Stimulated activated CD4-positive, alpha-beta T cell treated with anti-CD3 and anti-CD28 coated beads, Interleukin-2, amount 100 ng/mL, for 4 hours (primary cell): ENCODE data around the gene HSD17B2.
"Not testable (repeated sequence)": the region's sequence is repeated elsewhere in the genome, so short reads cannot be mapped to it uniquely, and the experiment has no call there.

Experiments used
- DNase-seq: peaks from one replicate; pipeline ENCODE4 v3.0.0-alpha.2; 2020; ENCODE audit warnings: low read depth

Gene HSD17B2

GRCh38 chr16:82082097-82082496, 47.0 kb downstream of the HSD17B2 start:
- no peak for DNase-seq

DNA sequence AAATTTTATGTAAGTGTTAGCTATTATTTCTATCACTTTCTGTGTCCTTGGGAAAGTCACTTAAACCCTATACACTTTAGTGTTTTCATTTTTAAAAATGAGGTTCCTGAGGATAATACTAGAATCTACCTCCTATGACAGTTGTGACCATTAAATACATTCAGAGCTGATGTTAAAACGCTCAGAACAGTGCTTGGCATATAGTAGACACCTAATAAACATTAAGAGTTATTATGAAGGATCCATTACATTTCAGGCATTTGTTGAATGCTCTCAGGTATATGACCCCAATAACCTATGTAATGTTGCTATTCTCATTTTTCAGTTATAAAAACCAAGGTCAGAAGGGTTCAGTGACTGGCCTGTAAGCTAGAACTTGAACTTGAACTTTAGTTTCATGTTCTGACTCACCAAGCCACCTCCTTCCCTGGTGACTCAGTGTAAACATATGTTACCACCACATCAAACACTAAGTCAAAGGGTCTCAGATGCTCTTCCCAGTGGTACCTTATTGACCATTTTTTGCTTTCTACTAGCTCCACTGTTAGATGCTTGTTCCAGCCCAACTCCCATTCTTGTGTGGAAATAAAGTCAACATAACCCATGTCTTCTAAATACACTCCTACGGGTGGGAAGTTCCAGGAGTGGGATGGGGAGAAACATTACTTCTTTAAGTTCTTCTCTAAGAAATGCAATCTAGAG, 47.6 kb downstream of the HSD17B2 start:
- no peak for DNase-seq

DNA sequence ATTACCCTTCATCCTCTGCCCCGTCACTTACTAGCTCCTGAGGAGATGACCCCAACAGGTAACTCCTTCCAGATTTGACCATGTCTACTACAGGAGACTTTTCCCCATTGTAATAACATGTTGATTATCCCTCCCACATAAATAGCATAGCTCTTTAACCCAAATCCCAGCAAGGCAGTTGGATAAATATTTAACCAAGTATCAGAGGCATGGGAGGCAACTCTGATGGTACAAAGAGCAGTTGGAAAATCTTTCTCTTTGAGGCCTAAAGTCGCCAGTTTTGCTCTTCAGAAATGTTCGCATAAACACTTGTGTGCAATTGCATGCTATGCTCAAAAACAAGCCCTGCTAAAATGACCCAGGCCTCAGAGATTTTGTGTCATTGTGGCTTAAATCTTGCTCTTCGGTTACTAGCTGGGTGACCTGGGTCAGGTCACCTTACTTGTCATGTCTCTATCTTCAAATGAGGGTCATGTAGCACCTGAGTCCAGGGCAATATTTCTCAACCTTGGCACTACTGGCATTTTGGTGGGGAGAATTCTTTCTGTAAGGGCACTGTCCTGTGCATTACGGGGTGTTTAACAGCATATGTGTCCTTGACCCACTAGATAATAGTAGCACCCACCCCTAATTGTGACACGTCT, 48.8 kb downstream of the HSD17B2 start:
- DNase-seq: no peak

GRCh38 chr16:82085011-82085779, 50.1 kb downstream of the HSD17B2 start:
- DNase-seq: no peak

DNA sequence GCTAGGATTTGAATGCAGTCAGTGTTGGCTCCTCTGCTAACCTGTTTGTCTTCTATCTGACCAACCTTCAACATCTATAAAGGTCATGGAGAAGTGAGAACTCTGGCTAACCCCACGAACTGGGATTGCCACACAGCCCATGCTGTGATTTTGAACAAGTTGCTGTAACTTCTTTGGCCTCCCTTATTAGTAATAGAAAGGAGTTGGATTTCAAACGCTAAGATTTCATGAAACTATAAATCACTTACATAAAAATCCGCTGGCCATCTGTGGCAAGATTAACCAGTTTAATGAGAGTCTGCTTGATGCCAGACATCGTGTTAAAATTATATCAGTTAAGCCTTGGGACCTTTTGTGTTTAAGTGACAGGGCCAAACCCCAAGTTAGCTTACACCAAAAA, 53.4 kb downstream of the HSD17B2 start:
- no peak for DNase-seq

GRCh38 chr16:82091241-82091640, 56.2 kb downstream of the HSD17B2 start:
- DNase-seq: no peak

DNA sequence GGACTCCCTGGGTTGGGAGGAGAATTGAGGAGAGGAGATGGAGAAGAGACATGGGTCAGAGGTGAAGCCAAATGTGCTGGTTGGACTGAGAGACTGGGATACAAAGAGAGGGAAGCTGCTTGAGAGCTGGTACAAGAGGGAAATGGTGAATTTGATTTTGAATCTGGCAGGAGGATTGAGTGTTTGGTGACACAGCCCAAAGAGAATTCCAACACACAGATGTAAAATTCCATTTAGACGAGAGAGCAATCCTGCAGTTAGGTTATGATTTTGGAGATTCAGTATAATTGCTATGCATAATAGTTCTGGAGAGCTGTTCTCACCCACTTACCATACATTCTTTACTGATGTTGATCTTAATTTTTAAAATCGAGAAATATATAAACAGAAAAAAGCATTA, 57.7 kb downstream of the HSD17B2 start:
- DNase-seq: no peak

DNA sequence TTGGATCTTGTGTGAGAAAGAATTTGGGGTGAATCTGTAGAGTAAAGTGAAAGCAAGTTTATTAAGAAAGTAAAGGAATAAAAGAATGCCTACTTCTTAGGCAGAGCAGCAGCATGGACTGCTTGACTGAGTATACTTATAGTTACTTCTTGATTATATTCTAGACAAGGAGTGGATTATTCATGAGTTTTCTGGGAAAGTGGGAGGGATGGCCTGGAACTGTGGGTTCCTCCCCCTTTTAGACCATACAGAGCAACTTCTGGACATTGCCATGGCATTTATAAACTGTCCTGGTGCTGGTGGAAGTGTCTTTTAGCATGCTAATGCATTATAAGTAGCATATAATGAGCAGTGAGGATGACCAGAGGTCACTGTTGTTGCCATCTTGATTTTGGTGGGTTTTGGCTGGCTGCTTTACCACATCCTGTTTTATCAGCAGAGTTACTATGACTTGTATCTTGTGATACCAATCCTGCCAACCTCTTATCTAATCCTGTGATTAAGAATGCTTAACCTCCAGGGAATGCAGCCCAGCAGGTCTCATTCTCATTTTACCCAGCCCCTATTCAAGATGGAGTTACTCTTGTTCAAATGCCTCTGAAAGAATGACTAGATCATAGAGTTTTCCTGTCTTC, 58.7 kb downstream of the HSD17B2 start:
- no peak for DNase-seq

- no peak for DNase-seq
Measured at GRCh38 chr16:82094942-82095540, 60.0 kb downstream of the HSD17B2 start.

GRCh38 chr16:82096641-82097040, 61.6 kb downstream of the HSD17B2 start:
- DNase-seq: no peak

- DNase-seq: no peak
Measured at GRCh38 chr16:82105107-82105506, 70.1 kb downstream of the HSD17B2 start.

- no peak for DNase-seq
Measured at GRCh38 chr16:82108100-82108499, 73.0 kb downstream of the HSD17B2 start.

GRCh38 chr16:82108774-82109173, 73.7 kb downstream of the HSD17B2 start:
- DNase-seq: no peak

DNA sequence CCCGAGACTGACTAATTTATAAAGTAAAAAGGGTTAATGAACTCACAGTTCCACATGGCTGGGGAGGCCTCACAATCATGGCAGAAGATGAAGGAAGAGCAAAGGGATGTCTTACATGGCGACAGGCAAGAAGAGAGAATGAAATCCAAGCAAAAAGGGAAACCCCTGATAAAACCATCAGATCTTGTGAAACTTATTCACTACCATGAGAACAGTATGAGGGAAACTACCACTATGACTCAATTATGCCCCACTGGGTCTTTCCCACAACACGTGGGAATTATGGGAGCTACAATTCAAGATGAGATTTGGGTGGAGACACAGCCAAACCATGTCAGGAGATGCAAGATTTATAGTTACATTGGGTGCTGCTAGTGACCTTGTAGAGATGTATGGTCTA, 74.2 kb downstream of the HSD17B2 start:
- not testable (repeated sequence) for DNase-seq

- DNase-seq: no peak
Measured at GRCh38 chr16:82111944-82112343, 76.9 kb downstream of the HSD17B2 start.

DNA sequence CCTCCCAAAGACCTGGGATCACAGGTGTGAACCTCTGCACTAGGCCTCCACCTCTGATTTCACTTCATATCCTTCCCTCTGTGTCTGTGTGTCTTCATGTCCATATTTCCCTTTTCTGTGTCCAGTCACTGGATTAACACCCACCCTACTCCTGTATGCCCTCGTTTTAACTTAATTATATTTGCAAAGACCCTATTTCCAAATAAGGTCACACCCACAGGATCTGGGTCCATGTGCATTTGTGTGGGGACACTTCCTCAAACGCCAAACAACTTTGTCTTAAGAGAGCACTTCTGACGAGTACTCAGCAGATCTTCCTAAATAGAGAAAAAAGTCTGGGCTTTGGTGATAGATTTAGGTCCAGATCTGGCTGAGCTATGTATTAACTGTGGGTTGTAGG, 78.7 kb downstream of the HSD17B2 start:
- no peak for DNase-seq

GRCh38 chr16:82116535-82116934, 81.5 kb downstream of the HSD17B2 start:
- DNase-seq: no peak

GRCh38 chr16:82118749-82119148, 83.7 kb downstream of the HSD17B2 start:
- DNase-seq: no peak

DNA sequence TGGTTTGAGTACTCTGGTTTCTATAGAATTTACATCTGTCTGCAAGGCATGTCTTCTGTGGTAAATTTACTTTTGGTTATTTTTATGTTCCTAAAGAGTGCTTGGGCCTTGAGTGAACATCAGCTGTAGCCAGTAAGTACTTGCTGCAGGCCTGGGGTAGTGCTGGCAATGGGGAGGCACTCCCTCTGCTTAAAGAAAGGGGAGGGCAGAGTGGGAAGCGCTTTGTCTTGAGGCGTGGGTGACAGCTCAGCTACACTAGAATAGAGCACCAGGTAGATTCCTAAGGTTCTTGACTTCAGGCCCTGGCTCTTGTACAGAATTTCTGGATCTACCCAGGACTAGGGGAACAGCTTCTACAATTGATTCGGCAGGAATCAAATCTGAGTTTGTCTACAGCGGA, 84.4 kb downstream of the HSD17B2 start:
- DNase-seq: no peak

- DNase-seq: no peak
Measured at GRCh38 chr16:82124651-82125050, 89.6 kb downstream of the HSD17B2 start.

DNA sequence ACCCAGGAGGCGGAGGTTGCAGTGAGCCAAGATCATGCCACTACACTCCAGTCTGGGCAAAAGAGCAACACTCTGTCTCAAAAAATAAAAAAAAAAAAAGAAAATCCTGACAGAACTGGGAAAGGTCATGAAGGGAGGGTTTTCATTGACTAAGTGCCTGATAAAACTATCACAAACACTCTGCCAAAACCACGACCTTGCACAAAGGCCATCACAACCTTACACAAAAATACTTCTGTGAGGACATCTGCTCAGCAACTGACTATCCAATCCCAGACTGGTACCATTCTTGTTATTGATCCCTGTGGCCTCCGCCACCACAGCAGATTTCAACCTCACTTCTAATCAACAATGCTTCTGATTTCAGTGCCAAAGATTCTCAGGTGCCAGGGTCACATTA, 94.8 kb downstream of the HSD17B2 start:
- no peak for DNase-seq

DNA sequence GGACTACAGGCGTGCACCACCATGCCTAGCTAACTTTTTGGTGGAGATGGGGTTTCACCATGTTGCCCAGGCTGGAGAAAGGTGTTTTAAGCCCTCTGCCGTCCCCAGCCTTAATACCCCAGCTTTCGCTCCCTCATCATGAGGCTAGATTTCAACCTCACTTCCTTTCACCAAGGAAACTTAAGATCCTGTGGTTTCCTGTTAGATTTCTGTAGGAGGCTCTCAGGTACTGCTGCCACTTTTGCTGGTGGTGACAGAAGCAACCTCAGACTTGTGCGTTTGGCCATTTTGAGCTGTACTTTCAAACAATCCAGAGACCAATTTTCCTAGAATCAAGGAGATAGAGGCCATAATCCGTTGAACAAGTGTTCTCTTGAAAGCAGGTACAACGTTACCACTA, 98.7 kb downstream of the HSD17B2 start:
- DNase-seq: no peak
